ENCODE results near the gene SIL1.
"Not testable (repeated sequence)": the region's sequence is repeated elsewhere in the genome, so short reads cannot be mapped to it uniquely, and the experiment has no call there.

Gene SIL1

DNA sequence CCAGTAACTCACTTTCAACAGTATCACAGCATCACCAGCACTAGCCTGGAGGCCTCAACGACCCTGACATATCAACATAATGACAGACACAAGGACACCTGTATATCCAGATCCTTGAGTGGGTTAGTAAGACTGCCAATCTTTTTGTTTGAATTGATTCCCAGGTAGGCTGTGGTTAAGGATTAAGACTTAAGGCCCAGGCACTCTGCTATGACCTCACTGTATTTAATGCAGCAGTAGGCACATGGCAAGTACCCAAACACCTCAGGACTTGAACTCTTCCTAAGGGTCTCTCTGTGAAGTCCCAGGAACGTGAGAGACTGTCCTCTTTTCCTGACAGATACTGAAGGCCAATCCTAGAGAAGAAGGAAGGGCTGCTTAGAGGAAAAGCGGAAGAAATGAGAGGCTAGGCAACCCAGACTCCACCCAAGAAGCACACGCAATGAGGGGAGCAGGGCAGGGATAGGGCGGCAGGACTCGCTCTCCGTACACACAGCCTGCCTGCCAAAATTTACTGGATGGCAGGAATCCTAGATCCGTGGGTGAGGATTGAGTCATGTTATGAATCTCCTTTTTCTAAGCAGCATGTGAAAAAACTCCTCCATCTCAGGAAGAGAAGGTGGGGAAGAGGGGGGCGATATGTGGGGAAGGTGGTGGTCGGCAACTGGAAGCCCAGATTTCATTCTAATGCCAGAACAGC, 93.4 kb downstream of the SIL1 start:
- DNase-seq: no peak

DNA sequence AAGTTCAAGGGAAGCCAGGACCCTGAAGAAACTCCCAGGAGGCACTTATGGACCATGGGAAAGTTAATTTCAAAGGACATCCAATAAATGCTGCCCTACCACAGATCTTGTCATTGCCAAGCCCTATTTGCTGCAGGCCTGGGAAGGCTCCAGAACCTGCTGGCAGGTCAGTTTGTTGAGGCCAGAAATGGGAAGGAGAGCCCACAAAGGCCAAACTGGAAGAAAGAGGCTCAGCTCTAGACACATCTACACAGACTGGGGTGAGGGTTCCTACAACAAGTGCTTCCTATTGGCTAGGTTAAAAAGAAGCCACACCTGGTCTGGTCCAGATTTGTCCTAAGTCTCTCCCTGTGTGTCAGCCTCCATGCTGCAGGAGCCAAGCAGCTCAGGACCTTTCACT, 94.4 kb downstream of the SIL1 start:
- DNase-seq: no peak

DNA sequence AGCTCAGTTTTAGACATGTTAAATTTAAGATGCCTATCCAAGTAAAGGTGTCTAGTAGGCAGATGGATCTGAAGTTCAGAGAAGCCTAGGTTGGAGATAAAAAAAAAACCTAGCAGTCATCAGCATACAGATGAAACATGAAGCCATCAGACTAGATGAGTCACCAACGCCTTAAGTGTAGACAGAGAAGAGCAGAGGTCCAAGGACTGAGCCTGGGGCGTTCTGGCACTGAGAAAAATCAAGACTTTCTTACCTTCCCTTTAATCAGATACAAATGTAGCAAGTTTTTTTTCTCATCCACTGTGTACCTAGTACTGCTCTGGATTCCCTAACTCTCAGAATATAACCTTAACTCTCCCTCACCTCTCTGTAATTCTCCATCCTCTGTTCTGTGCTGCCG, 97.3 kb downstream of the SIL1 start:
- no peak for DNase-seq

DNA sequence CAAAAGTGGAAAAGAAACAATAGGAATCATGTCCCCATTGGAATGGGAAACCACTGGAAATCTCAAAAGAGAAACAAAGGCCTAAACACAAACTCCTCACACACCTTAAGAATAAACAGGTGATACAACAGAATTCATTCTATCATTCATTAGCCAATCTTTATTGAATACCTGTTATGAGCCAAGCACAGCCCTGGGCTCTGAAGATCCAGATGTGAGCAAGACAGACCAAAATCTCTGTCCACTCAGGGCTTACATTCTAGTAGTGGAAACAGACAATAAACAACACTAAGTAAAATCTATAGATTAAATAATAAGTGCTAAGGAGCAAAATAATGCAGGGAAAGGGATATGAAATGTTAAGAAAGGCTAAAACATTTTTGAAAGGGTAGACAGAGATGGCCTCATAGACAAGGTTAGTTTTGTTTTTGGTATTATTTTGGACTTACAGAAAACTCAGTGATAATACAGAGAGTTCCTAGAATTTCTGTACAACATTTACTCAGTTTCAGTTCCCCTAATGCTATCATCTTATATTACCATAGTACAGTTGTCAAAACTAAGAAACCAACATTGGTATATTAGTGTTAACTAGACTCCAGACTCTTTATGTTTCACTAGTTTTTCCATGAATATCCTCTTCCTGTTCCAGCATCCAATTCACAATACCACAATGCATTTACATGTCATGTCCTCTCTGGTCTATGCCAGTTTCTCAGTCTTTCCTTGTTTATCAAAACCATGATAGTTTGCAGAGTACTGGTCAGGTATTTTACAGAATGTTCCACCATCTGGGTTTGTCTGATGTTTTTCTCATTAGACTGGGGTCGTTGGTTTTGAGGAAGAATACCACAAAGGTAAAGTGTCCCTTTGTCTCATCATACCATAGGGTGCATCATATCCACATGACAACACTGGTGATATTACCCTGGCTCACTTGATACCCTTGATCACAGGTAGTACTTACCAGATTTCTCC, 103.7 kb downstream of the SIL1 start:
- DNase-seq: no peak

DNA sequence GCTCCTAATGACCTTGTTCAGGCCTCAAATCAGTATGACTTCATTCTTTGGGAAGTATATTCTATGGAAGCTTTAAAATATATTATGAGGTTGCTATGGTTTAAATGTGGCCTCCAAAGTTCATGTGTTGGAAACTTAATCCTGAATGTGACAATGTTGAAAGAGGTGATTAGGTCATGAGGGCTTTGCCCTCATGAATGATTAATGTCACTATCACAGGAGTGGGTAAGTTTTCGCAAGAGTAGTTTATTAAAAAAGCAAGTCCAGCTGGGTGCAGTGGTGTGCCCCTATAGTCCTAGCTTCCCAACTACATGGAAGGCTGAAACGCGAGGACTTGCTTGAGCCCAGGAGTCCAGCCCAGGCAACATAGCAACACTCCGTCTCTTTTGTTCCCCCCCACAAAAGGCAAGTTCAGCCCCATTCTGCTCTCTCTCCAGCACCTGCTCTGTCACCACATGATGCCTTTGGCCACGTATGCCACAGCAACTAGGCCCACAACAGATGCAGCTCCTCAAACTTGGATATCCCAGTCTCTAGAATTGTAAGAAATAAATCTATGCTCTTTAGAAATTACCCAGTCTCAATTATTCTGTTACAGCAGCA, 105.3 kb downstream of the SIL1 start:
- DNase-seq: no peak

DNA sequence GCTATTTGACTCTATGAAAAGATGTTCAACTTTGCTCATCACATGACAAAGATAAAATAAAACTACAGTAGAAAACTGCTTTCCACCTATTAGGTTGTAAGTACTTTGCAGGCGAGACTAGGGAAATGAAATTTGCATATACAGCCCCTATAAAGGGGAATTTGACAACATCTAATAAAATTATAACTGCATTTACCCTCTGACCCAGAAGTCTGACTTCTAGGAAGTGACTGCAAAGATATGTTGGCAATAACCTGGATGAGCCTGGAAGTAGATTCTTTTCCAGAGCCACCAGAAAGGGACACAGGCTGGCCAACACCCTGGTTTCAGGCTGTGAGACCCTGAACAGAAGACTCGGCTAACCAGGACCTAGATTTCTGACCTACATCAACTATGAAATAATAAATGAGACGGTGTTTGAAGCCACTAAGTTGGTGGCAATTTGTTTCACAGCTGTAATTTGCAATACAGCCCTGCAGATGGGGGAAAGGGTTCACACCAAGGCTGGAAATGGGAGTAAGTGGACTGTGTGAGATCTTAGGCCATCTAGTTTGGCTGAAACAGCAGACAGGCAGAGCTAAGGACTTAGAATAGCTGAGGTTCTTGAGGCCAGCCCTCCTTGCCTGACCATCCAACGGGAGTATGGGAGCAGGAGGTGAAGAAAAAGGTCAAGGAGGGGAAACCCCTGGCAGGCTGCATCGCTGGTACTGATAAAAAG, 106.6 kb downstream of the SIL1 start:
- no peak for DNase-seq

DNA sequence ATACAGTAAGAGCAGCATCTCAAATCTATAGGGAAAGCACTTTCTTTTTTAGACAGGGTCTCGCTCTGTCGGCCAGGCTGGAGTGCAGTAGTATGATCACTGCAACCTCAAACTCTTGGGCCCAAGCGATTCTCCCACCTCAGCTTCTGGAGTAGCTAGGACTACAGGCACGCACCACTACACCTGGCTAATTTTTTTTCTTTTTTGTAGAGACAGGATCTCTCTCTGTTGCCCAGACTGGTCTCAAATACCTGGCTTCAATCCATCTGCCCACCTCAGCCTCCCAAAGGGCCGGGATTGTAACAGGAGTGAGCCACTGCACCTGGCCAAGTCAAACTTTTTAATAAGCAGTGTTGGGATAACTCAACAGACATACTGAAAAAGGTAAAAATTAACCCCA, 107.6 kb downstream of the SIL1 start:
- no peak for DNase-seq

DNA sequence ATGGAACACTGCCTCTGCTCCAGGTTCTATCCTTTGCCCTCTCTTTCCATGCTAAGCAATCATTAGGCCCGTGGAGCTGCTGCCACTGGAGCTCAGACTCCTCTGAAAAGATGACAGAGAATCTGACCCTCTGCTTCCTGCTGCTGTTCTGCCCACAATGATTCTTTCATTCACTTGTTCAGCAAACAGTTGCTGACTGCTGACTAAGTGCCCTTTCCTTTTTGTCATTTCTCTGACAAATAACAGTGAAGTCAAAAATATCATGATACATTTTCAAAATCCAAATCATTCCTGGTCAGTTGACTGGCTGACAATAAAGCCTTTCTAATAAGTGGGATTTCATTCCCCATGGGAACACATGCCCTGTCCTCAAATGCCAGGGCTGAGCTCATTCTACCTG, 110.1 kb downstream of the SIL1 start:
- no peak for DNase-seq

DNA sequence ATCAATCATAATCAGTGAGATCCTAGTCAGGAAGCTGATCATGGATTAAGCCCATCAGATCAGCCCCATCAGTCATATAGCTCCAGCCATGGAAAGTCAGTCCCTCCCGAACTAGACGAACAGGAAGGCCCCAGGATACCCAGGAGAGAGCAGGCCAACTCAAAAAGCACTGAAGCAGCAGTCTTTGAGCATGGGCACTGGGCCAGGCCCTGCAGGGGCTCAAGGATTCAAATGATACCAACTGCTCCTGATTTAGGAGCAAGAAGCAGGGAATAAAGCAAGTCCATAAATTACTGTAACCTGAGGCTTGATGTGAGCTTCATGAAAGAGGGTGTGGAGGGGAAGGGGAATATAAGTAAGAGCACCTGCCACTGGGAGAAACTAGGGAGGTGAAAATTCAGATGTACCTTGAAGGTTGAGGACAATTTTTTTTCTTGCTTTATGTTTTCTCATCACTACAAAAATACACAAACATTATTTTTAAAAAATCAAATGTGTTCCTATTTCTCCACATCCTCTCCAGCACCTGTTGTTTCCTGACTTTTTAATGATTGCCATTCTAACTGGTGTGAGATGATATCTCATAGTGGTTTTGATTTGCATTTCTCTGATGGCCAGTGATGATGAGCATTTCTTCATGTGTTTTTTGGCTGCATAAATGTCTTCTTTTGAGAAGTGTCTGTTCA, 115.2 kb downstream of the SIL1 start:
- no peak for DNase-seq

DNA sequence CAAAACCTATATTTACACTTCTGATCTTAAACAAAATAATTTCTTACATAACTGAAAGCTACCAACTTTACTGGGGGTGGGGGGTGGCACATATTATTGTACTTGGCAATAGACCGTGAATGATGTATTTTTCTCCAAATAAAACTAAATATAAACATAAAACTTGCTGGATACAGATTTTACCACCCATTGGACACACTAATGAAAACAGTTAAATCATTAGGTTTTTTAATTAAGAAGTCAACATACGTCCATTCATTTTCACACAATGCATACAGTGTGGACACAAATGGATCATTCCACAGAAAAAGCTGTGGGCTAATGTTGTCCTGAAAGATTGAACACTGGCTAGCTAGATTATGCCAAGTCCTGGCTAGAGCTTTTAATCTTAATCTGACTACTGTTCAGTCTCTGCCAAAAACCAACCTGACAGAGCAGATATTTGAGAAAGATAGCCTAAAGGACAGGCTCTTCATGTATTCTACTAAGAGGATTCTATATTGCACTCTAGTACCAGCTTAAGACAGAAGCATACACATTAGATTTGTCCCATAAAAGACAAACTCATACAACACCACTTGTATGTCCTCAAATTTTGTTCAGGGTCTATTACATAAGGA, 118.1 kb downstream of the SIL1 start:
- no peak for DNase-seq

DNA sequence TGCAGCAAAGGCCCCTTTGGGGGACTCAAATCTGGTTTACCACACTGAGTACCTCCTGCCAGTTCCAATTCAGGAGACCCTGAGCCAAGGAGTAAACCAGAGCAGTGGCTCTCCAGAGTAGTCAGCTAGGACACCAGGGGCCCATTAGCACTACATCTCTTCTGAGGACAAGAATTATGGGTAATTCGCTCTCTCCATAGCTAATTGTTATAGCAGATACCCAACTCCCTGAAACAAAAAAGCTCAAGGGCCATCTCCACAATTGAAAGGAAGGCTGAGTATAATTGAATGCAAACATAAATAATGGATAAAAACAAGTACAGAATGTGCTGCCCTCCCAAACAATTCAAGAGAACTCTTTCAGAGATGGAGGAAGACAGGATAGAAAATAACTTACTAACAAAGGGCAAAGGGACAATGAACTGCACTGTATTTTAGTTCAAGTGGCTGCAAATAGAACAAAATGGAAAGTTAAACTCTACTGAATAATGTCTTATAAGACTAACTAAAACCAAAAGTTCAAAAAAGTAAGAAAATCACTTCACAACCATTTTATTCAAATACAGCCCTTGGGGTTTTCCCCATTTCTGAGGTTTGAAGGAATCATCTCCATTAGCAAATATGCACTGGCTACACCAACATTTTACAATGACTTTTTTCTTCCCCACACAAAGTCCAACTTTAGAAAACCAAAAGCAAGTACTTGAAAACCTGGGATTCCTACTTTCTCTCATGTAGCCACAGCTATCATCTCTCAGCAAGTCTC, 118.8 kb downstream of the SIL1 start:
- DNase-seq: no peak

DNA sequence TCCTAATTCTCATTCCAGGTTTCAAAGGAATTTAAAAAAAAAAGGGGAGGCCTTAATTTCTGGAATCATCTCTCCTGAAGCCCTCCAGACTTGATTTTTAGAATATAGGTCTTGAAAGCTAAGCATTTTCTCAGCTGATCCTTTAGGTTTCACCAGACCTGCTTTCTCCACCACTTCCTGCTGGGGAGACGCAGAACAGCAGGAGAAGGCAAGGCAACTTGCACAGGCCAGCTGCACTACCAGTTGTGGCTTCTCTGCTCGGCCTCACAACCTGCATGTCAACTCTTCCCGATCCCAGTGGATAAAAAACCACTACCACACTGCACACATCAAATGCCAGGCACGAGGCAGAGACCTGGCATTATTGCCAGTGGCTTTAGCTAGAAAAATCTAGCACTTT, 119.8 kb downstream of the SIL1 start:
- no peak for DNase-seq

DNA sequence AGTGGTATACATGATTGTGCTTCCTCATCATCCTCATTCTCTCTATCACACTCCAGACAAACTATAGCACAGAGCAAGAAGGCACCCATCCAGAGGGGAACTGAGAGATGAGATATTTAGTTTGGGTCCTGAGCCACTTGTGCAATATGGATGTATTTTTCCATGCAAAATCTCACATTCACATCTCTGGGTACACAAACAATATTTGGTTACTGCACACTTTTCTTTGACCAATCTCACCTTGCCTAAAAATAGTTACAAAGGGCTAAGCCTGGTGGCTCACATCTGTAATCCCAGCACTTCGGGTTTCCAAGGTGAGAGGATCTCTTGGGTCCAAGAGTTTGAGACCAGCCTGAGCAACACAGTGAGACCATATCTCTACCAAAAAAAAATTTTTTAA, 120.3 kb downstream of the SIL1 start:
- no peak for DNase-seq

DNA sequence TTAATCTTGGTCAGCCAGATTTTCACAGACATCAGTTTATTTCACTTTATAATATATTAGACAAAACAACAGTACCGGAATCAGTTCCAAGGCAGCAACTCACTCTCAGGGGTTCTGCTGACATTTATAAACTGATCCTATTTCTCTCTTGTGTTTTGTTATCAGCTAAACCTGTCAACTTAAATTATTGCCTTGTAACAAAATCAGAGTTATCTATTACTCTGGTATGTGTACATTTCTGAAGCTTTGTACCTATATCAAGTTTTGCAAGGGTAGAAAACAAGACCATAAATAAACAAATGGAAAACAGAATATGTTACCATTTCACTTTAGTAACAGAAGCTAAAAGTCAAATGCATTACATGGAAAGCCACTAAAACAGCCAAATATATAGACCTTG, 122.1 kb downstream of the SIL1 start:
- DNase-seq: no peak

DNA sequence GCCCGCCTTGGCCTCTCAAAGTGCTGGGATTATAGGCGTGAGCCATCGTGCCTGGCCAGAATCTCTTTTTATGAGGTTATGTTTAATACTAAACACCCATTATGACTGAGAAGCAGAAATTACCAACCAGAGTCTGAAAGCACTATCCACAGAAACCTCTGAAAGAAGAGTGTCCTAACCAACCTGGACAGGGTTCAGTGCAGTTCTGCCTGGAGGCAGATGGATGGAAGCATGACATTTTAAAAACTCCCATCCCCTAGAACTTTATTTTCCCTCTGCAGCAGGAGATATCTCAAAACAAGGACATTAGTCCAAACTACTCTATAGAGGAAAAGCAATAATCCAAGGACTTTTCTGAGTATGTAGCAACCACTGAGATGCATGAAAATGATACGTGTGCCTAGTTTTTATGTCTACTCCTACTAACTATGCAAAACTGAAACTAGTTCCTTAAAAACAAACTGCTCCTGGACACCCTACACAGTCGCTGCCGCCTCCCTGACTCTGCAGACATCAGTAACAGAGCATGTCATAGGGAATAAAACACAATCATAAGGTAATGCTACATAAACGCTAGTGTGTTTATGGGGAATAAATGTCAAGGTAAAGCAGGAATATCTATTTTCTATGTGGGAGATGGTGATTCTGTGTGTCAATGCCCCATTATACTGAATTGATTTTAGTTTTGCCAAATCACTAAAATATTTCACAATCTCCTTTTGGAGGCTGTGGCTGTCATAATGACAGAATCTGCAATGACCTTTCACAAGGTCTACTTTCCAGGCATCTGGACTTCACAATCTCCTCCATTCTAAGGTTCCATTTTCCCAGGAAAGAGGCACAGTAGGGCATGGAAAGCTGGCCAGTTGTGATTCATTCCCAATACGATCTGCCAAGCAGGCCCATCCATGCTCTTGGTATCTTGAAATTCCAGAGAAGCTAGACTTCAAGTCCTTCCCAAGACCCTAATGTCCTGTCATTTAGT, 122.8 kb downstream of the SIL1 start:
- DNase-seq: no peak

DNA sequence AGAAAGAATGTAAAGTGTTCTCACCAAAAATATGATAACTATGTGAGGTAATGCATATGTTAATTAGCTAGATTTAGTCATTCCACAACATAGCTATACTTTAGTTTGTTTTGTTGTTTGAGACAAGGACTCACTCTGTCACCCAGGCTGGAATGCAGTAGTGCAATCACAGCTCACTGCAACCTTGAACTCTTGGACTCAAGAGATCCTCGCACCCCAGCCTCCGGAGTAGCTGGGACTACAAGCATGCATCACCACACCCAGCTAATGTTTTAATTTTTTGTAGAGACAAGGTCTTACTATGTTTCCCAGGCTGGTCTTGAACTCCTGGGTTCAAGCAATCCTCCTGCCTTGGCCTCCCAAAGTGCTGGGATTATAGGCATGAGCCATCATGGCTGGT, 124.2 kb downstream of the SIL1 start:
- not testable (repeated sequence) for DNase-seq

DNA sequence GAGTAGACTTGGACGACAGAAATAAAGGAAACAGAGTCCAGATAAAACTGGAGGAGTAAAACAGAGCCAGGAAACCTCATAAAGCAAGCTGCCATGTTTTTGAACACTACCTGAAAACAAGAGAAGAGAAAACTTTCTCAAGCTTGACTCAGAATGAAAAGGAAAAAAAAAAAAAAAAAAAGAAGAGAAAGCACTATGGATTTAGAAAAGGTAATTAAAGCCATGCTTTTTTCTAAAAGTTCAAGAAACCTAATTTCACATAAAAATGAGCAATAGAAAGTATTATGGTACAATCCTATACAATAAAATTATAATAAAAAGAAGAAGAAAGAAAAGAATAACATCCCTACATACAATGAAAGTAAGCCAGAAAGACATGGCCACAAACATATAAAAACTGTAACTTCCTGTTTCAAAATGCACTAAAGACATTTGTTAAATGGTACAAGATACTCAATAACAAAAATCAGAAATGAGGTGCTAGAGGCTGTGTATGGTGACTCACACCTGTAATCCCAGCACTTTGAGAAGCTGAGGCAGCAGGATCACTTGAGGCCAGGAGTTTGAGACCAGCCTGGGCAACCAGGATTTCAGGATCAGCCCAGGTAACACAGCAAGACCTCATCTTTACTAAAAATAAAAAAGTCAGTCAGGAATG, 129.5 kb downstream of the SIL1 start:
- DNase-seq: no peak

DNA sequence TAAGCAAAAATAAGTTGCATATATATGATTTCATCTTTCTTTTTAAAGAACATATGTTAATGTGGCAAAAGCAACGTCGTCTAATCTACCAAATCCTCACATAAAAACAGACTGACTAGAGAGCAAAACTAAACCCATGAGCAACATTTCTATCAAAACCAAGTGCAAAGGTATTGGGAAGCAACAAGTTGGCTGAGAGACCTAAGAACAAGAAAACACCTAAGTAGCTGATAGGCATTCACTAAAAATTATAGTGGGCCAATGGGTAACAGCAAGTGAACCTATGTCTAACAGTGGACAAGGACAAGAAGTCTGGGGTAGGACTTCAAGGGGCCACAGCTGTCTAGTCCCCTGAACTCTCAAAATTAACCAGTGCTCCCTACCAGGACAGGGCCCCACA, 130.1 kb downstream of the SIL1 start:
- DNase-seq: no peak

DNA sequence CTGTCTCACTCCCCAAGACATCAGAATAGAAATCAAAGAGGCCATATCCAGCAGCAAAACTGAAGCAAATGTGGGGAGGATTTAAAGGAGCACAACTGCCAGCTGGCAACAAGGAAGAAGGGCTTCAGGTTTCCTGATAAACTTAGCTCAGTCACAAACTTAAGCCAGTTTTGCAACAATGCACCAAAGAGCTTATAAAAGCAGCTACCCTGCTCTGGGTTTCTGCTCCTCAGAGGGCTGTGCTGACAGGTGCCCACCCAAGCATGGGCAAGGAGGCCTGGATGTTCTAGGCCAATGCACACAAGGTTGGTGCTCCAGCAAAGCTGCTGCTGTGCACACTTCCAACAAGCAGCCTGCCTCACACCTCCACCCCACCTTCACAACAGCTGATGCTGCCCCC, 132.9 kb downstream of the SIL1 start:
- no peak for DNase-seq

DNA sequence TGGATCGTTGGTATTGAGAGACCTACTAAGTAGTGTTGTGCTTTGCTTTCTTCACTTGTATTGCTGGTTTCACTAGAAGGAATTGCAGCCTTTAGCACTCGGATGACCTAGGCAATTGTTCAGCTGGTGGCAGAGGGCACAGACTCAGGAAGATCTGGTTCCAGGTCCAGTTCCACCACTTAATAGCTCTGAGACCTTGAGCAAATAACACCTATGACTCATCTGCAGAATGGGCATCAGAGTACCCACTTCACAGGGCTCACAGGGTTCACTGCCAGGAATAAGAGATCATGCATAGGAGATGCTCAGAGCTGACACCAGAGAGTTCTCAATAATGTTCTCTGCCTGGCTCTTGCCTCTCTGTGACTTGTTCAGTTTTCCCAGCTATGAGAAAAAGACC, 133.6 kb downstream of the SIL1 start:
- no peak for DNase-seq

Data from activated CD8-positive, alpha-beta memory T cell treated with anti-CD3 and anti-CD28 coated beads, Interleukin-2, amount 50 U/mL, for 4 hours (primary cell).